GM21423 (cell line): ENCODE measurements around the gene TNFSF12.
A peak's percentile ranks its signal among the peaks of the same experiment; 100 is the strongest.
"Not testable (repeated sequence)": the region's sequence is repeated elsewhere in the genome, so short reads cannot be mapped to it uniquely, and the experiment has no call there.

ENCODE experiments used
- ATAC-seq: cut with Tn5 transposase; IDR thresholded peaks from one replicate; pipeline ENCODE4 v1.9.1; 2021; ENCODE audit warnings: mild to moderate bottlenecking, moderate library complexity; ENCODE audit not compliant: unreplicated experiment

The TNFSF12 gene

GRCh38 chr17:7583253-7584109, 34.6 kb downstream of the TNFSF12 start, which contains the start of gene MPDU1:
Gene MPDU1, plus strand, starts transcription at chr17:7583852. Its CDS starts 11 bp downstream, at chr17:7583863.
- ATAC-seq, result peak; percentile 55

GRCh38 chr17:7586673-7587419, 38.0 kb downstream of the TNFSF12 start:
- no peak for ATAC-seq

GRCh38 chr17:7587420-7588151, 38.7 kb downstream of the TNFSF12 start:
- no peak for ATAC-seq

GRCh38 chr17:7588553-7589203, 39.8 kb downstream of the TNFSF12 start:
- no peak for ATAC-seq

GRCh38 chr17:7589204-7589868, 40.5 kb downstream of the TNFSF12 start:
- ATAC-seq, result no peak

GRCh38 chr17:7589891-7590691, 41.2 kb downstream of the TNFSF12 start, which contains the start of gene SOX15:
Gene SOX15, minus strand, starts transcription at chr17:7590094. Its CDS starts 418 bp downstream, at chr17:7589676.
- no peak for ATAC-seq

- no peak for ATAC-seq
These were observed 41.9 kb downstream of the TNFSF12 start for GRCh38 chr17:7590743-7591142.

GRCh38 chr17:7591596-7591995, 42.7 kb downstream of the TNFSF12 start:
- no peak for ATAC-seq

GRCh38 chr17:7592422-7593021, 43.7 kb downstream of the TNFSF12 start:
- ATAC-seq, result no peak

- ATAC-seq, result no peak
These were observed 44.4 kb downstream of the TNFSF12 start for GRCh38 chr17:7593296-7593695.

- ATAC-seq, result not testable (repeated sequence)
These were observed 48.7 kb downstream of the TNFSF12 start for GRCh38 chr17:7597561-7597960.

GRCh38 chr17:7606280-7606679, 57.4 kb downstream of the TNFSF12 start:
- ATAC-seq, result no peak
